ENCODE data around the gene KRTAP19-1.
"Not testable (repeated sequence)": the region's sequence is repeated elsewhere in the genome, so short reads cannot be mapped to it uniquely, and the experiment has no call there.

KRTAP19-1 gene

GRCh38 chr21:30480145-30480544 lies at the start of gene KRTAP19-1:
Gene KRTAP19-1 (minus strand): TSS chr21:30480367. CDS start chr21:30480317, 50 bp downstream.
- no peak for TF ChIP-seq CTCF (IDR thresholded peaks at IDR 0.05; ENCODE audit: low read depth, low read length, missing control alignments)
- in situ Hi-C loops (cut with HindIII; ENCODE audit: low sequenced_read_pairs), result no loop called here
- no peak for DNase-seq (ENCODE audit: low read depth)
- no peak within 1 kb of the TSS for H3K4me3 ChIP-seq (ENCODE audit: low read depth, low read length)

GRCh38 chr21:30518876-30519275 lies 38.7 kb upstream of the KRTAP19-1 start:
- no peak for DNase-seq (ENCODE audit: low read depth)
- H3K4me3 ChIP-seq (ENCODE audit: low read depth, low read length), result no peak overlapping the region
- in situ Hi-C loops (cut with HindIII; ENCODE audit: low sequenced_read_pairs), result no loop called here
- TF ChIP-seq CTCF (IDR thresholded peaks at IDR 0.05; ENCODE audit: low read depth, low read length, missing control alignments), result no peak

- TF ChIP-seq CTCF (IDR thresholded peaks at IDR 0.05; ENCODE audit: low read depth, low read length, missing control alignments), result no peak
- no peak for DNase-seq (ENCODE audit: low read depth)
- H3K4me3 ChIP-seq (ENCODE audit: low read depth, low read length), result no peak overlapping the region
- in situ Hi-C loops (cut with HindIII; ENCODE audit: low sequenced_read_pairs), result no loop called here
Observed at GRCh38 chr21:30515681-30516080, 35.5 kb upstream of the KRTAP19-1 start.

- H3K4me3 ChIP-seq (ENCODE audit: low read depth, low read length); in situ Hi-C loops (cut with HindIII; ENCODE audit: low sequenced_read_pairs); DNase-seq (ENCODE audit: low read depth): not testable (repeated sequence)
Observed at GRCh38 chr21:30505621-30506205, 25.5 kb upstream of the KRTAP19-1 start.

- DNase-seq (ENCODE audit: low read depth), result no peak
- no peak for TF ChIP-seq CTCF (IDR thresholded peaks at IDR 0.05; ENCODE audit: low read depth, low read length, missing control alignments)
- in situ Hi-C loops (cut with HindIII; ENCODE audit: low sequenced_read_pairs), result no loop called here
- H3K4me3 ChIP-seq (ENCODE audit: low read depth, low read length), result no peak within 1 kb of the TSS
Observed at GRCh38 chr21:30502041-30502440, 21.9 kb upstream of the KRTAP19-1 start, which contains the start of gene KRTAP19-5. Gene KRTAP19-5 (minus strand): TSS chr21:30502141. CDS start chr21:30502090, 51 bp downstream.

GRCh38 chr21:30497065-30497464 lies 16.9 kb upstream of the KRTAP19-1 start, which contains the start of gene KRTAP19-4:
Gene KRTAP19-4 (minus strand): TSS chr21:30497165. CDS start chr21:30497110, 55 bp downstream.
- in situ Hi-C loops (cut with HindIII; ENCODE audit: low sequenced_read_pairs), result no loop called here
- no peak within 1 kb of the TSS for H3K4me3 ChIP-seq (ENCODE audit: low read depth, low read length)
- no peak for TF ChIP-seq CTCF (IDR thresholded peaks at IDR 0.05; ENCODE audit: low read depth, low read length, missing control alignments)
- no peak for DNase-seq (ENCODE audit: low read depth)

- in situ Hi-C loops (cut with HindIII; ENCODE audit: low sequenced_read_pairs), result no loop called here
- no peak within 1 kb of the TSS for H3K4me3 ChIP-seq (ENCODE audit: low read depth, low read length)
- DNase-seq (ENCODE audit: low read depth), result no peak
- no peak for TF ChIP-seq CTCF (IDR thresholded peaks at IDR 0.05; ENCODE audit: low read depth, low read length, missing control alignments)
Observed at GRCh38 chr21:30491963-30492428, 11.8 kb upstream of the KRTAP19-1 start, which contains the start of gene KRTAP19-3. Gene KRTAP19-3 (minus strand): TSS chr21:30492013. CDS start chr21:30491957, 56 bp downstream.
